Measurements from ENCODE around the gene PRND. TPM values are rescaled to one million over a fixed set of nuclear protein-coding genes. Genes with fewer than 3 reads are reported as not detected.
"Not testable (repeated sequence)": the region's sequence is repeated elsewhere in the genome, so short reads cannot be mapped to it uniquely, and the experiment has no call there.

Gene PRND
- total and polyA plus RNA-seq, 2 of the 4 experiments (the other 2 are of a cell fraction) = not detected

- H2AK5ac ChIP-seq (ENCODE audit: low read depth, low read length); H3K4ac ChIP-seq (ENCODE audit: low read depth, low read length); H4K8ac ChIP-seq (ENCODE audit: low read depth in 2 of 2, low read length in 2 of 2); BruUV-seq (replicated peaks); H4K20me1 ChIP-seq (ENCODE audit: insufficient read depth, low read length); H3K4me2 ChIP-seq (ENCODE audit: low read depth, low read length); dilution Hi-C loops (cut with HindIII; ENCODE audit: low sequenced_read_pairs, unreplicated experiment); H2AFZ ChIP-seq (replicated peaks; ENCODE audit: low read length, poor library complexity); H4K91ac ChIP-seq (ENCODE audit: insufficient read depth, low read depth, low read length); H3K9me3 ChIP-seq (ENCODE audit: control insufficient read depth, insufficient read depth, low read length); H3K4me1 ChIP-seq (ENCODE audit: control insufficient read depth, insufficient read depth, low read length); H3K9me1 ChIP-seq (ENCODE audit: insufficient read depth, low read length); H2BK20ac ChIP-seq (ENCODE audit: low read depth, low read length); H3K18ac ChIP-seq (ENCODE audit: low read depth, low read length); in situ Hi-C loops (cut with MboI; ENCODE audit: low sequenced_read_pairs); CTCF ChIA-PET; H3K56ac ChIP-seq (ENCODE audit: extremely low read depth, insufficient read depth, low read length); intact Hi-C loops (cut with micrococcal nuclease); H2AK9ac ChIP-seq (replicated peaks; ENCODE audit: low read depth, low read length, poor library complexity); H3K36me3 ChIP-seq (ENCODE audit: control insufficient read depth, insufficient read depth, low read length); POLR2A ChIA-PET (ENCODE audit: unreplicated experiment); H3K4me3 ChIP-seq (ENCODE audit: insufficient read depth, low read depth, low read length); H3K79me1 ChIP-seq (ENCODE audit: low read depth in 1 of 2, low read length in 2 of 2); H3K23ac ChIP-seq (ENCODE audit: low read depth, low read length); H3K27me3 ChIP-seq (ENCODE audit: control insufficient read depth, insufficient read depth, low read length); H2BK15ac ChIP-seq (ENCODE audit: low read depth, low read length); H3K9ac ChIP-seq (ENCODE audit: low read depth, low read length); DNase-seq; H4K5ac ChIP-seq (ENCODE audit: low read depth, low read length); ATAC-seq (ENCODE audit: low read depth); H2BK120ac ChIP-seq (ENCODE audit: low read depth, low read length); H3K14ac ChIP-seq (replicated peaks; ENCODE audit: low read depth, low read length); H2BK5ac ChIP-seq (ENCODE audit: low read depth, low read length, poor library complexity, severe bottlenecking); H3K27ac ChIP-seq (ENCODE audit: insufficient read depth, low read length): not testable (repeated sequence)
- WGBS, 2 experiments (ENCODE audit: extremely low coverage in 2 of 2, insufficient read length in 1 of 2) = no CpG with 5 or more reads among the region's 12 CpGs
These were observed 14.8 kb upstream of the PRND start for GRCh38 chr20:4706941-4707340.

Data from IMR-90 (cell line).